ENCODE measurements around the gene PHLDB2. TPM values are rescaled to one million over a fixed set of nuclear protein-coding genes. Genes with fewer than 3 reads are reported as not detected.

The PHLDB2 gene
- total RNA-seq, 4 donors from 2014 or later, result 63.6 to 154 (median 107) TPM

DNA sequence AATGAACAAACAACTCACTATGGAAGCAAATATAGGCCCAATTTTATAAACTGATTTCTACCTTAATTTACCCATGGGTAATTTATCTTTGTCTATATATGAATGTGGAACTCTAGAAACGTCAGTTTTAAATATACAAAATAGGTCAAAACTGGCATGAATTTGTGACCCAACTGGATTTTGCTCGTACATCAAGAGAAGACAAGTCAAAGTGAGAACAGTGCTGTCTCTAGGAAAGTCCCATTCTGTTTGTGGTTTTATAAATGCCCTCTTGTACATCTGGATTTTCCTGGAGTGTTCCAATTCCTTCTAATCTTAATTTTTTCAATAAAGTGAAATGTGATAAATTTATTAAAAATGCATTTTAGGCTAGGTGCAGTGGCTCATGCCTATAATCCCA is 69.5 kb downstream of the PHLDB2 start:
- H3K27ac ChIP-seq (replicated peaks in 1 of 4), result no peak overlapping the region
- intact Hi-C loops (cut with DNase I), result no loop called here
- H3K27me3 ChIP-seq, result no peaks in the 10 kb centered on the region
- peaks cover 0 to 18% (median 7%) of the 10 kb centered on the region in 4 donors for H3K36me3 ChIP-seq
- WGBS, result 51% methylated on average over 2 of the region's 2 CpGs
- no peak overlapping the region for H3K4me3 ChIP-seq
- TF ChIP-seq POLR2AphosphoS5 (IDR thresholded peaks at IDR 0.05) (no peak), CTCF (IDR thresholded peaks at IDR 0.05) (no peak), EP300 (IDR thresholded peaks at IDR 0.05) (no peak), POLR2A (IDR thresholded peaks at IDR 0.05; ENCODE audit: low read depth) (no peak)
- no peaks in the 10 kb centered on the region for H3K9me3 ChIP-seq
- H3K4me1 ChIP-seq, result peaks cover 28 to 43% (median 32%) of the 10 kb centered on the region in 4 donors
- DNase-seq (ENCODE audit: extremely low spot score), result no peak

GRCh38 chr3:111929484-111929883 is 70.4 kb downstream of the PHLDB2 start:
- H3K4me1 ChIP-seq, result peaks cover 19 to 42% (median 23%) of the 10 kb centered on the region in 4 donors
- H3K36me3 ChIP-seq, result peaks cover 0 to 26% (median 7%) of the 10 kb centered on the region in 4 donors
- no peaks in the 10 kb centered on the region for H3K9me3 ChIP-seq
- no peak overlapping the region for H3K4me3 ChIP-seq
- intact Hi-C loops (cut with DNase I), result no loop called here
- no peak for TF ChIP-seq POLR2A (IDR thresholded peaks at IDR 0.05; ENCODE audit: low read depth)
- no peak for TF ChIP-seq CTCF (IDR thresholded peaks at IDR 0.05)
- TF ChIP-seq POLR2AphosphoS5 (IDR thresholded peaks at IDR 0.05), result no peak
- no peak for TF ChIP-seq EP300 (IDR thresholded peaks at IDR 0.05)
- DNase-seq (ENCODE audit: extremely low spot score), result no peak
- H3K27me3 ChIP-seq, result no peaks in the 10 kb centered on the region
- WGBS, result 76% methylated on average over 2 of the region's 2 CpGs
- no peak overlapping the region for H3K27ac ChIP-seq (replicated peaks in 1 of 4)

GRCh38 chr3:111932946-111933345 is 73.9 kb downstream of the PHLDB2 start:
- H3K36me3 ChIP-seq, result peaks cover 0 to 18% (median 3%) of the 10 kb centered on the region in 4 donors
- no peaks in the 10 kb centered on the region for H3K27me3 ChIP-seq
- intact Hi-C loops (cut with DNase I), result no loop called here
- WGBS, result 54% methylated on average over 3 of the region's 3 CpGs
- H3K4me1 ChIP-seq, result peaks cover 21 to 37% (median 24%) of the 10 kb centered on the region in 4 donors
- TF ChIP-seq POLR2AphosphoS5 (IDR thresholded peaks at IDR 0.05) (no peak), POLR2A (IDR thresholded peaks at IDR 0.05; ENCODE audit: low read depth) (no peak), CTCF (IDR thresholded peaks at IDR 0.05) (no peak), EP300 (IDR thresholded peaks at IDR 0.05) (no peak)
- no peaks in the 10 kb centered on the region for H3K9me3 ChIP-seq
- no peak for DNase-seq (ENCODE audit: extremely low spot score)
- no peak overlapping the region for H3K4me3 ChIP-seq
- no peak overlapping the region for H3K27ac ChIP-seq (replicated peaks in 1 of 4)

GRCh38 chr3:111936191-111936841 is 77.3 kb downstream of the PHLDB2 start:
- H3K27ac ChIP-seq (replicated peaks in 1 of 4), result no peak overlapping the region
- no peak for DNase-seq (ENCODE audit: extremely low spot score)
- H3K27me3 ChIP-seq, result no peaks in the 10 kb centered on the region
- no peaks in the 10 kb centered on the region for H3K9me3 ChIP-seq
- peaks cover 11 to 49% (median 30%) of the 10 kb centered on the region in 4 donors for H3K36me3 ChIP-seq
- TF ChIP-seq CTCF (IDR thresholded peaks at IDR 0.05) (no peak), POLR2A (IDR thresholded peaks at IDR 0.05; ENCODE audit: low read depth) (no peak), EP300 (IDR thresholded peaks at IDR 0.05) (no peak), POLR2AphosphoS5 (IDR thresholded peaks at IDR 0.05) (no peak)
- intact Hi-C loops (cut with DNase I), result no loop called here
- H3K4me1 ChIP-seq, result peaks cover 18 to 39% (median 21%) of the 10 kb centered on the region in 4 donors
- no peak overlapping the region for H3K4me3 ChIP-seq

DNA sequence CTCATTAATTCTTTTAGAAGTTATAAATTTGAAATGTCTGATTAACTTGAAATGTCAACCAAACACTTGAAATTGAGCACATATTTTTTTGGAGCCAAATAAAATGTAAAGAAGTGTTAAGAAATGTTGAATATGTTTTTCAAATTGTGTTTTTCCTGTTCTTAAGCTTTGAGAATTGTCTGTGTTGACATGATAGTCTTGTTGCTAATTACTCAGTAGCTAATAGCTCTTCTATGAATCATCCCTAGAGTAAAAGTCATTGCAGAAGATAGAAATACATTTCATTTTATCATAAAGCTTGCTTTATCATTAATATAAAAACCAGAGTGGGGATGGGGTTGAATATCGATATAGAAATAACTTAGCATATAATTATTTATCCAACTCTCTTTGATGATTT is 77.9 kb downstream of the PHLDB2 start:
- intact Hi-C loops (cut with DNase I), result no loop called here
- H3K27me3 ChIP-seq, result no peaks in the 10 kb centered on the region
- H3K4me1 ChIP-seq, result peaks cover 18 to 39% (median 21%) of the 10 kb centered on the region in 4 donors
- no peak overlapping the region for H3K27ac ChIP-seq (replicated peaks in 1 of 4)
- TF ChIP-seq CTCF (IDR thresholded peaks at IDR 0.05) (no peak), EP300 (IDR thresholded peaks at IDR 0.05) (no peak), POLR2A (IDR thresholded peaks at IDR 0.05; ENCODE audit: low read depth) (no peak), POLR2AphosphoS5 (IDR thresholded peaks at IDR 0.05) (no peak)
- H3K36me3 ChIP-seq, result peaks cover 17 to 53% (median 36%) of the 10 kb centered on the region in 4 donors
- no peak for DNase-seq (ENCODE audit: extremely low spot score)
- no peaks in the 10 kb centered on the region for H3K9me3 ChIP-seq
- 81% methylated on average over 1 of the region's 1 CpG for WGBS
- H3K4me3 ChIP-seq, result no peak overlapping the region

Measured in esophagus muscularis mucosa (tissue), 4 donors.